Liver (tissue), 9 donors: Measurements from ENCODE around the gene LYPD8. TPM values are rescaled to one million over a fixed set of nuclear protein-coding genes. Genes with fewer than 3 reads are reported as not detected.

Experiments
- DNase-seq: peaks from one replicate; pipeline ENCODE4 v3.0.0-alpha.2; 2017; ENCODE audit warnings: low spot score
- H3K27ac ChIP-seq, 2 donors: one replicate each; pipeline ENCODE4 v1.7.0; 2013; ENCODE audit warnings: inconsistent platforms in 2 of 2, low read length in 2 of 2, control low read depth in 1 of 2, low read depth in 1 of 2, mild to moderate bottlenecking in 1 of 2
- H3K27me3 ChIP-seq, 4 donors: one replicate each; pipeline versions ENCODE4 v1.6.1 to v1.7.0; 2013; ENCODE audit warnings: low read length in 3 of 4, inconsistent platforms in 1 of 4, mild to moderate bottlenecking in 1 of 4, moderate library complexity in 1 of 4; ENCODE audit not compliant: control insufficient read depth in 4 of 4, insufficient read depth in 4 of 4
- H3K36me3 ChIP-seq, 4 donors: one replicate each; pipeline versions ENCODE4 v1.6.1 to v1.7.0; 2013; ENCODE audit warnings: low read length in 3 of 4, mild to moderate bottlenecking in 3 of 4, low read depth in 1 of 4, moderate library complexity in 1 of 4; ENCODE audit not compliant: control insufficient read depth in 4 of 4, insufficient read depth in 3 of 4
- H3K4me1 ChIP-seq, 4 donors: one replicate each; pipeline versions ENCODE4 v1.6.1 to v1.7.0; 2013; ENCODE audit warnings: low read length in 3 of 4, mild to moderate bottlenecking in 3 of 4, moderate library complexity in 1 of 4; ENCODE audit not compliant: control insufficient read depth in 4 of 4, insufficient read depth in 4 of 4
- H3K4me3 ChIP-seq, 3 donors: one replicate each; pipeline versions ENCODE4 v1.6.1 to v1.7.0; 2013; ENCODE audit warnings: low read length in 3 of 3, control low read depth in 1 of 3, low read depth in 1 of 3, mild to moderate bottlenecking in 1 of 3
- H3K9ac ChIP-seq, 2 donors: one replicate each; pipeline ENCODE4 v1.7.0; 2013; ENCODE audit warnings: low read length in 2 of 2, mild to moderate bottlenecking in 2 of 2, moderate library complexity in 2 of 2, control low read depth in 1 of 2, low read depth in 1 of 2
- H3K9me3 ChIP-seq, 4 donors: one replicate each; pipeline versions ENCODE4 v1.6.1 to v1.7.0; 2013; ENCODE audit warnings: low read length in 3 of 4; ENCODE audit not compliant: control insufficient read depth in 4 of 4
- ATF3 ChIP-seq: IDR thresholded peaks from 2 replicates; pipeline ENCODE4 v1.6.1; 2016; ENCODE audit warnings: antibody characterized with exemption
- CTCF ChIP-seq: fragments of 150-350 bp; IDR thresholded peaks from 2 replicates; pipeline ENCODE4 v1.5.1; 2017; ENCODE audit warnings: improper control_type of control experiment, low read depth, low read length; ENCODE audit not compliant: missing input control
- EGR1 ChIP-seq, 2 donors: IDR thresholded peaks; 2 replicates each; pipeline ENCODE4 v1.6.1; 2016 to 2018; ENCODE audit warnings: antibody characterized with exemption in 2 of 2, low read depth in 2 of 2
- FOXA1 ChIP-seq: IDR thresholded peaks from 2 replicates; pipeline ENCODE4 v1.6.1; 2016; ENCODE audit warnings: antibody characterized with exemption
- FOXA2 ChIP-seq: IDR thresholded peaks from 2 replicates; pipeline ENCODE4 v1.6.1; 2016; ENCODE audit warnings: antibody characterized with exemption
- GABPA ChIP-seq, 2 donors: IDR thresholded peaks in 1 of 2; conservative IDR thresholded peaks in 1 of 2; 2 replicates each; pipeline ENCODE4 v1.6.1; 2016; ENCODE audit warnings: antibody characterized with exemption in 2 of 2, mild to moderate bottlenecking in 1 of 2, moderate library complexity in 1 of 2
- HNF4A ChIP-seq, 2 donors: conservative IDR thresholded peaks; 2 replicates each; pipeline ENCODE4 v1.6.1; 2016; ENCODE audit warnings: antibody characterized with exemption in 2 of 2, mild to moderate bottlenecking in 2 of 2
- HNF4G ChIP-seq: IDR thresholded peaks from 2 replicates; pipeline ENCODE4 v1.6.1; 2016; ENCODE audit warnings: antibody characterized with exemption
- JUND ChIP-seq, 2 donors: IDR thresholded peaks; 2 replicates each; pipeline ENCODE4 v1.6.1; 2016; ENCODE audit warnings: antibody characterized with exemption in 2 of 2
- MAX ChIP-seq: IDR thresholded peaks from 2 replicates; pipeline ENCODE4 v1.6.1; 2016; ENCODE audit warnings: antibody characterized with exemption
- NR2F2 ChIP-seq: IDR thresholded peaks from 2 replicates; pipeline ENCODE4 v1.6.1; 2016; ENCODE audit warnings: antibody characterized with exemption
- RAD21 ChIP-seq, 2 donors: IDR thresholded peaks; 2 replicates each; pipeline ENCODE4 v1.6.1; 2016; ENCODE audit warnings: antibody characterized with exemption in 2 of 2, mild to moderate bottlenecking in 2 of 2
- REST ChIP-seq: IDR thresholded peaks from 2 replicates; pipeline ENCODE4 v1.6.1; 2016; ENCODE audit warnings: antibody characterized with exemption, mild to moderate bottlenecking
- SP1 ChIP-seq: IDR thresholded peaks from 2 replicates; pipeline ENCODE4 v1.6.1; 2018; ENCODE audit warnings: antibody characterized with exemption, mild to moderate bottlenecking
- TAF1 ChIP-seq: conservative IDR thresholded peaks from 2 replicates; pipeline ENCODE4 v1.6.1; 2016; ENCODE audit warnings: antibody characterized with exemption, mild to moderate bottlenecking
- YY1 ChIP-seq: IDR thresholded peaks from 2 replicates; pipeline ENCODE4 v1.6.1; 2016; ENCODE audit warnings: antibody characterized with exemption, mild to moderate bottlenecking
- ZBTB33 ChIP-seq: IDR thresholded peaks from 2 replicates; pipeline ENCODE4 v1.6.1; 2016; ENCODE audit warnings: antibody characterized with exemption
- WGBS: extraction: QIAGEN DNeasy Blood & Tissue Kit; methylation state at CpG from one replicate; pipeline ENCODE4 v1.1.7; 2013; 5-methylcytosine and 5-hydroxymethylcytosine counted together
- polyA plus RNA-seq, 2 donors: library from polyadenylated mRNA; stranded (reverse) in 1 of 2; unstranded in 1 of 2; fragments of 200-250 nt in 1 of 2; fragments of >200 nt in 1 of 2; fragmentation: Nextera tagmentation in 1 of 2; extraction: Ambion mirVana in 1 of 2; gene quantifications; one replicate each; pipeline versions ENCODE4 v1.2.1 to v1.2.3, GENCODE V29; 2013 to 2015
- total RNA-seq, 2 donors: library from RNA; depleted of rRNA; stranded (reverse); fragments of >200 nt; gene quantifications; one replicate each; pipeline ENCODE4 v1.2.3, GENCODE V29; 2014
- donor health status: healthy.
- donor health status: healthy.
- donor health status: healthy.
- donor health status: healthy.
- donor health status: healthy.

Gene LYPD8
- total RNA-seq (not detected), polyA plus RNA-seq (not detected)

GRCh38 chr1:248755517-248755916, at the start of gene LYPD8:
LYPD8 (minus strand) TSS chr1:248755759; CDS start chr1:248751081, 4,678 bp downstream.
- TF ChIP-seq MAX (no peak), FOXA2 (no peak), HNF4A (conservative IDR thresholded peaks at IDR 0.05) (no peak), HNF4G (no peak), ZBTB33 (no peak), NR2F2 (no peak), GABPA (IDR thresholded peaks at IDR 0.05 in 1 of 2, conservative IDR thresholded peaks at IDR 0.05 in 1 of 2) (no peak), RAD21 (IDR thresholded peaks at IDR 0.05) (no peak), SP1 (no peak), YY1 (no peak), TAF1 (no peak), REST (no peak), CTCF (no peak), EGR1 (IDR thresholded peaks at IDR 0.05; ENCODE audit: low read depth in 2 of 2) (no peak), ATF3 (no peak), JUND (IDR thresholded peaks at IDR 0.05) (no peak), FOXA1 (no peak)
- no peaks in the 10 kb centered on the region for H3K27me3 ChIP-seq
- no peak within 1 kb of the TSS for H3K27ac ChIP-seq
- H3K36me3 ChIP-seq: no peaks in the 10 kb centered on the region
- WGBS: 88% methylated on average over 6 of the region's 6 CpGs
- no peak within 1 kb of the TSS for H3K9ac ChIP-seq
- no peak within 1 kb of the TSS for H3K4me3 ChIP-seq
- DNase-seq: no peak
- H3K4me1 ChIP-seq: peaks cover 5 to 13% (median 9%) of the 10 kb centered on the region in 4 donors
- H3K9me3 ChIP-seq: no peaks in the 10 kb centered on the region
